Panc1 (cell line): ENCODE measurements around the gene MIER2. TPM values are rescaled to one million over a fixed set of nuclear protein-coding genes. Genes with fewer than 3 reads are reported as not detected.
A peak's percentile ranks its signal among the peaks of the same experiment; 100 is the strongest.
"Not testable (repeated sequence)": the region's sequence is repeated elsewhere in the genome, so short reads cannot be mapped to it uniquely, and the experiment has no call there.

Experiments used
- ATAC-seq: fragments of 200-7000 bp; cut with Tn5 transposase; 2 replicates; pipeline ENCODE4 v1.9.1; 2020; ENCODE audit warnings: mild to moderate bottlenecking, moderate library complexity
- BruUV-seq: library from RNA; stranded (reverse); fragments of 400-500 nt; replicated peaks from 2 replicates; lab custom pipeline; 2021; lab: Mats Ljungman, UMichigan
- CTCF ChIA-PET: fragments of 300-600 bp; sonication (Branson Sonifier 250); formaldehyde crosslinking; loops from one replicate; lab custom pipeline; 2022; ENCODE audit warnings: antibody characterized with exemption; lab: Charles Lee
- POLR2A ChIA-PET: fragments of 300-600 bp; sonication (Branson Sonifier 250); formaldehyde crosslinking; loops from one replicate; lab custom pipeline; 2022; ENCODE audit warnings: antibody characterized with exemption; lab: Charles Lee
- DNase-seq: peaks from one replicate; pipeline ENCODE4 v3.0.0-alpha.2; 2010; ENCODE audit warnings: low read depth, low spot score
- H3K27ac ChIP-seq: 2 replicates; pipeline ENCODE4 v1.5.1; 2011; ENCODE audit warnings: mild to moderate bottlenecking, low read length, inconsistent platforms
- H3K27me3 ChIP-seq: fragments of 200-500 bp; sonication (Bioruptor generic); 2 replicates; pipeline ENCODE4 v1.6.0; 2014; ENCODE audit warnings: low read length, inconsistent platforms; ENCODE audit not compliant: control insufficient read depth, insufficient read depth
- H3K36me3 ChIP-seq: fragments of 200-500 bp; sonication (Bioruptor generic); 2 replicates; pipeline ENCODE4 v1.5.1; 2014; ENCODE audit warnings: inconsistent platforms, mild to moderate bottlenecking, low read length, moderate library complexity; ENCODE audit not compliant: control insufficient read depth, insufficient read depth
- H3K4me1 ChIP-seq: 2 replicates; pipeline ENCODE4 v1.5.1; 2011; ENCODE audit warnings: inconsistent platforms, mild to moderate bottlenecking, low read length, moderate library complexity; ENCODE audit not compliant: control insufficient read depth, insufficient read depth
- H3K4me3 ChIP-seq, 2 experiments: 2 replicates each; pipeline ENCODE4 v1.5.1; 2011 to 2012; ENCODE audit warnings: low read depth in 2 of 2, low read length in 2 of 2, mild to moderate bottlenecking in 2 of 2, inconsistent platforms in 1 of 2, moderate library complexity in 1 of 2
- H3K9me3 ChIP-seq: fragments of 200-500 bp; sonication (Bioruptor generic); 2 replicates; pipeline ENCODE4 v1.5.1; 2014; ENCODE audit warnings: low read depth, mild to moderate bottlenecking, inconsistent platforms, low read length, moderate library complexity; ENCODE audit not compliant: control insufficient read depth, insufficient read depth
- CTCF ChIP-seq: fragments of 450-650 bp; IDR thresholded peaks from 2 replicates; pipeline ENCODE4 v1.5.1; 2017; ENCODE audit warnings: mild to moderate bottlenecking
- POLR2AphosphoS5 ChIP-seq: IDR thresholded peaks from 2 replicates; pipeline ENCODE4 v1.6.1; 2012; ENCODE audit warnings: mild to moderate bottlenecking, low read depth, low read length, moderate library complexity
- SIN3A ChIP-seq: IDR thresholded peaks from 2 replicates; pipeline ENCODE4 v1.6.1; 2012; ENCODE audit warnings: low read depth, mild to moderate bottlenecking, low read length, moderate library complexity, borderline replicate concordance; ENCODE audit not compliant: insufficient read depth
- TCF7L2 ChIP-seq: IDR thresholded peaks from 2 replicates; pipeline ENCODE4 v1.6.1; 2011; ENCODE audit warnings: mild to moderate bottlenecking, low read depth, low read length, inconsistent platforms
- in situ Hi-C: cut with HindIII; loops from 2 replicates; pipeline ENCODE4 v1.10.0; 2016; ENCODE audit warnings: low sequenced_read_pairs, low pct_unique_long_range_greater_than_20kb
- intact Hi-C: fragments of 100-400 bp; cut with micrococcal nuclease; formaldehyde crosslinking; loops from one replicate; pipeline ENCODE4 v1.10.0; 2022; ENCODE audit not compliant: unreplicated experiment
- total RNA-seq: library from RNA; stranded (reverse); gene quantifications from one replicate; pipeline ENCODE4 v1.2.1, GENCODE V29; 2021; ENCODE audit not compliant: unreplicated experiment
- TF ChIP-seq, protein P1 (sequence below), 2 experiments: IDR thresholded peaks; 2 replicates each; pipeline ENCODE4 v1.6.1; 2011 to 2012; ENCODE audit warnings: low read depth in 2 of 2, control low read depth in 1 of 2, low read length in 1 of 2, mild to moderate bottlenecking in 1 of 2, moderate library complexity in 1 of 2; ENCODE audit not compliant: insufficient read depth in 1 of 2

MIER2 gene
- total RNA-seq, 1 experiment from 2014 or later, result 32.1 TPM

DNA sequence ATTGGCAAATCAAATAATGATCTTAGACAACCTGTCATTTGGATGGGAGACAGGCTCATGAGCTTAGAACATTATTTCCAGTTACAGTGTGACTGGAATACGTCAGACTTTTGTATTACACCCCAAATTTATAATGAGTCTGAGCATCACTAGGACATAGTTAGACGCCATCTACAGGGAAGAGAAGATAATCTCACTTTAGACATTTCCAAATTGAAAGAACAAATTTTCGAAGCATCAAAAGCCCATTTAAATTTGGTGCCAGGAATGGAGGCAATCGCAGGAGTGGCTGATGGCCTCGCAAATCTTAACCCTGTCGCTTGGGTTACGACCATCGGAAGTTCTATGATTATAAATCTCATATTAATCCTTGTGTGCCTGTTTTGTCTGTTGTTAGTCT lies 41.6 kb upstream of the MIER2 start:
- H3K9me3 ChIP-seq, H3K36me3 ChIP-seq, H3K4me3 ChIP-seq, H3K27me3 ChIP-seq, in situ Hi-C loops, POLR2A ChIA-PET, CTCF ChIA-PET, ATAC-seq, DNase-seq, intact Hi-C loops, H3K27ac ChIP-seq, H3K4me1 ChIP-seq, BruUV-seq: not testable (repeated sequence)
- peak; percentile 36; the same call in 1 of the 2 replicates for TF ChIP-seq CTCF

- H3K27ac ChIP-seq, result no peak overlapping the region
- no TSS peak for BruUV-seq
- no peaks in the 10 kb centered on the region for H3K4me1 ChIP-seq
- intact Hi-C loops (no loop called here), in situ Hi-C loops (no loop called here)
- ATAC-seq (no peak), DNase-seq (no peak)
- no peaks in the 10 kb centered on the region for H3K36me3 ChIP-seq
- H3K4me3 ChIP-seq, result no peak overlapping the region
- ChIA-PET POLR2A (interaction anchor here (0.6 kb wide), 1 partner anchor 104 kb away, joined by 4 read pairs; no protein-coding TSS in a partner anchor), CTCF (no interaction called here)
- TF ChIP-seq POLR2AphosphoS5 (no peak), CTCF (no peak), TCF7L2 (no peak), SIN3A (no peak)
- TF ChIP-seq, protein P1, sequence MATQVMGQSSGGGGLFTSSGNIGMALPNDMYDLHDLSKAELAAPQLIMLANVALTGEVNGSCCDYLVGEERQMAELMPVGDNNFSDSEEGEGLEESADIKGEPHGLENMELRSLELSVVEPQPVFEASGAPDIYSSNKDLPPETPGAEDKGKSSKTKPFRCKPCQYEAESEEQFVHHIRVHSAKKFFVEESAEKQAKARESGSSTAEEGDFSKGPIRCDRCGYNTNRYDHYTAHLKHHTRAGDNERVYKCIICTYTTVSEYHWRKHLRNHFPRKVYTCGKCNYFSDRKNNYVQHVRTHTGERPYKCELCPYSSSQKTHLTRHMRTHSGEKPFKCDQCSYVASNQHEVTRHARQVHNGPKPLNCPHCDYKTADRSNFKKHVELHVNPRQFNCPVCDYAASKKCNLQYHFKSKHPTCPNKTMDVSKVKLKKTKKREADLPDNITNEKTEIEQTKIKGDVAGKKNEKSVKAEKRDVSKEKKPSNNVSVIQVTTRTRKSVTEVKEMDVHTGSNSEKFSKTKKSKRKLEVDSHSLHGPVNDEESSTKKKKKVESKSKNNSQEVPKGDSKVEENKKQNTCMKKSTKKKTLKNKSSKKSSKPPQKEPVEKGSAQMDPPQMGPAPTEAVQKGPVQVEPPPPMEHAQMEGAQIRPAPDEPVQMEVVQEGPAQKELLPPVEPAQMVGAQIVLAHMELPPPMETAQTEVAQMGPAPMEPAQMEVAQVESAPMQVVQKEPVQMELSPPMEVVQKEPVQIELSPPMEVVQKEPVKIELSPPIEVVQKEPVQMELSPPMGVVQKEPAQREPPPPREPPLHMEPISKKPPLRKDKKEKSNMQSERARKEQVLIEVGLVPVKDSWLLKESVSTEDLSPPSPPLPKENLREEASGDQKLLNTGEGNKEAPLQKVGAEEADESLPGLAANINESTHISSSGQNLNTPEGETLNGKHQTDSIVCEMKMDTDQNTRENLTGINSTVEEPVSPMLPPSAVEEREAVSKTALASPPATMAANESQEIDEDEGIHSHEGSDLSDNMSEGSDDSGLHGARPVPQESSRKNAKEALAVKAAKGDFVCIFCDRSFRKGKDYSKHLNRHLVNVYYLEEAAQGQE (IDR thresholded peaks at IDR 0.05; ENCODE audit: insufficient read depth in 1 of 2, low read depth in 2 of 2, low read length in 1 of 2), result no peak
- H3K27me3 ChIP-seq, result no peaks in the 10 kb centered on the region
- no peaks in the 10 kb centered on the region for H3K9me3 ChIP-seq
Observed at GRCh38 chr19:384799-385169, 40.2 kb upstream of the MIER2 start.
